HG03064 (cell line): ENCODE measurements around the gene DSP.

ENCODE experiments used
- ATAC-seq: cut with Tn5 transposase; IDR thresholded peaks from one replicate; pipeline ENCODE4 v1.9.1; 2021; ENCODE audit warnings: low read depth; ENCODE audit not compliant: unreplicated experiment

DSP gene

GRCh38 chr6:7589221-7589620 lies 47.8 kb downstream of the DSP start:
- ATAC-seq, result no peak

- ATAC-seq, result peak; percentile 100
Observed at GRCh38 chr6:7589949-7590917, 48.8 kb downstream of the DSP start, which contains the start of gene SNRNP48. Gene SNRNP48 (plus strand): TSS chr6:7590198. CDS start chr6:7590258, 60 bp downstream.

GRCh38 chr6:7590918-7591302 lies 49.4 kb downstream of the DSP start:
- no peak for ATAC-seq

GRCh38 chr6:7591770-7592169 lies 50.3 kb downstream of the DSP start:
- no peak for ATAC-seq

- no peak for ATAC-seq
Observed at GRCh38 chr6:7593229-7593628, 51.8 kb downstream of the DSP start.

- ATAC-seq, result no peak
Observed at GRCh38 chr6:7594579-7595125, 53.2 kb downstream of the DSP start.

GRCh38 chr6:7604003-7604402 lies 62.5 kb downstream of the DSP start:
- ATAC-seq, result peak; percentile 21

GRCh38 chr6:7604506-7604905 lies 63.0 kb downstream of the DSP start:
- ATAC-seq, result peak; percentile 81

- ATAC-seq, result no peak
Observed at GRCh38 chr6:7615611-7616383, 74.3 kb downstream of the DSP start.

- peak; percentile 69 for ATAC-seq
Observed at GRCh38 chr6:7617801-7618764, 76.6 kb downstream of the DSP start.

GRCh38 chr6:7621761-7622160 lies 80.3 kb downstream of the DSP start:
- no peak for ATAC-seq

GRCh38 chr6:7624796-7625710 lies 83.6 kb downstream of the DSP start:
- ATAC-seq, result no peak

- no peak for ATAC-seq
Observed at GRCh38 chr6:7628479-7628878, 87.0 kb downstream of the DSP start.

GRCh38 chr6:7628909-7629308 lies 87.4 kb downstream of the DSP start:
- no peak for ATAC-seq

GRCh38 chr6:7629321-7629720 lies 87.8 kb downstream of the DSP start:
- no peak for ATAC-seq

- no peak for ATAC-seq
Observed at GRCh38 chr6:7630792-7631191, 89.3 kb downstream of the DSP start.

- ATAC-seq, result no peak
Observed at GRCh38 chr6:7631466-7631865, 90.0 kb downstream of the DSP start.

- no peak for ATAC-seq
Observed at GRCh38 chr6:7632501-7633290, 91.2 kb downstream of the DSP start.
